ENCODE data around the gene TPCN2.

TPCN2 gene

GRCh38 chr11:69110451-69110850 lies 61.7 kb downstream of the TPCN2 start:
- no peak overlapping the region for H4K8ac ChIP-seq (ENCODE audit: low read depth, low read length)
- no peak overlapping the region for H4K12ac ChIP-seq (ENCODE audit: low read depth, low read length)
- no peak overlapping the region for H3K4me3 ChIP-seq (ENCODE audit: low read depth, low read length)
- peaks cover 6 to 8% of the 10 kb centered on the region in 2 experiments for H3K4me1 ChIP-seq (ENCODE audit: control insufficient read depth in 1 of 2, insufficient read depth in 2 of 2, low read length in 2 of 2)
- H3K27ac ChIP-seq (ENCODE audit: low read depth, low read length), result no peak overlapping the region
- H2BK120ac ChIP-seq (ENCODE audit: insufficient read depth, low read length, poor library complexity), result no peak overlapping the region
- H3K36me3 ChIP-seq (ENCODE audit: control insufficient read depth in 1 of 2, insufficient read depth in 2 of 2, low read length in 2 of 2), result no peaks in the 10 kb centered on the region
- H4K91ac ChIP-seq (ENCODE audit: low read depth, low read length), result no peak overlapping the region
- H3K18ac ChIP-seq (ENCODE audit: low read length), result no peak overlapping the region
- H3K14ac ChIP-seq (ENCODE audit: low read length), result no peak overlapping the region
- peaks cover 3% of the 10 kb centered on the region for H3K9me3 ChIP-seq (ENCODE audit: insufficient read depth, low read depth, low read length)
- no peak for DNase-seq
- no peak overlapping the region for H3K9ac ChIP-seq (ENCODE audit: low read length)
- no peak overlapping the region for H2AK5ac ChIP-seq (ENCODE audit: low read length)
- H3K79me1 ChIP-seq (ENCODE audit: low read length), result no peaks in the 10 kb centered on the region
- no peak overlapping the region for H3K23ac ChIP-seq (ENCODE audit: low read length)
- H3K79me2 ChIP-seq (ENCODE audit: control insufficient read depth, insufficient read depth, low read length, poor library complexity), result no peaks in the 10 kb centered on the region
- no peak overlapping the region for H2BK12ac ChIP-seq (ENCODE audit: low read length)
- no peak overlapping the region for H2BK5ac ChIP-seq (ENCODE audit: low read depth, low read length, poor library complexity)
- no peaks in the 10 kb centered on the region for H3K27me3 ChIP-seq (ENCODE audit: insufficient read depth, low read length)
- no peak overlapping the region for H3K4me2 ChIP-seq (ENCODE audit: low read length)
- 100% methylated on average over 6 of the region's 6 CpGs for WGBS (ENCODE audit: extremely low coverage, insufficient coverage, insufficient read length)
- H2AFZ ChIP-seq (ENCODE audit: insufficient read depth, low read length, poor library complexity), result no peak overlapping the region
- H3K4ac ChIP-seq (ENCODE audit: low read depth, low read length), result no peak overlapping the region

- Histone ChIP-seq H3K27me3 (ENCODE audit: insufficient read depth, low read length) (no peaks in the 10 kb centered on the region), H4K91ac (ENCODE audit: low read depth, low read length) (no peak overlapping the region), H4K8ac (ENCODE audit: low read depth, low read length) (no peak overlapping the region), H3K9ac (ENCODE audit: low read length) (no peak overlapping the region), H3K18ac (ENCODE audit: low read length) (no peak overlapping the region), H2BK12ac (ENCODE audit: low read length) (no peak overlapping the region), H2AK5ac (ENCODE audit: low read length) (no peak overlapping the region), H3K9me3 (ENCODE audit: insufficient read depth, low read depth, low read length) (peaks cover 3% of the 10 kb centered on the region), H3K23ac (ENCODE audit: low read length) (no peak overlapping the region), H2AFZ (ENCODE audit: insufficient read depth, low read length, poor library complexity) (no peak overlapping the region), H3K4me2 (ENCODE audit: low read length) (no peak overlapping the region), H3K36me3 (ENCODE audit: control insufficient read depth in 1 of 2, insufficient read depth in 2 of 2, low read length in 2 of 2) (no peaks in the 10 kb centered on the region), H2BK120ac (ENCODE audit: insufficient read depth, low read length, poor library complexity) (no peak overlapping the region), H3K79me2 (ENCODE audit: control insufficient read depth, insufficient read depth, low read length, poor library complexity) (no peaks in the 10 kb centered on the region), H4K12ac (ENCODE audit: low read depth, low read length) (no peak overlapping the region), H3K4me3 (ENCODE audit: low read depth, low read length) (no peak overlapping the region), H3K14ac (ENCODE audit: low read length) (no peak overlapping the region), H3K79me1 (ENCODE audit: low read length) (no peaks in the 10 kb centered on the region), H3K4ac (ENCODE audit: low read depth, low read length) (no peak overlapping the region), H3K4me1 (ENCODE audit: control insufficient read depth in 1 of 2, insufficient read depth in 2 of 2, low read length in 2 of 2) (peaks cover under 1 to 3% of the 10 kb centered on the region in 2 experiments), H3K27ac (ENCODE audit: low read depth, low read length) (no peak overlapping the region), H2BK5ac (ENCODE audit: low read depth, low read length, poor library complexity) (no peak overlapping the region)
- DNase-seq, result no peak
- WGBS (ENCODE audit: extremely low coverage, insufficient coverage, insufficient read length), result no CpG with 5 or more reads among the region's 20 CpGs
Observed at GRCh38 chr11:69111624-69112542, 63.2 kb downstream of the TPCN2 start.

- DNase-seq, result no peak
- Histone ChIP-seq H2BK120ac (ENCODE audit: insufficient read depth, low read length, poor library complexity) (no peak overlapping the region), H4K91ac (ENCODE audit: low read depth, low read length) (no peak overlapping the region), H2BK12ac (ENCODE audit: low read length) (no peak overlapping the region), H3K4me3 (ENCODE audit: low read depth, low read length) (no peak overlapping the region), H3K27ac (ENCODE audit: low read depth, low read length) (no peak overlapping the region), H3K9me3 (ENCODE audit: insufficient read depth, low read depth, low read length) (no peaks in the 10 kb centered on the region), H4K8ac (ENCODE audit: low read depth, low read length) (no peak overlapping the region), H3K27me3 (ENCODE audit: insufficient read depth, low read length) (no peaks in the 10 kb centered on the region), H3K36me3 (ENCODE audit: control insufficient read depth in 1 of 2, insufficient read depth in 2 of 2, low read length in 2 of 2) (no peaks in the 10 kb centered on the region), H3K18ac (ENCODE audit: low read length) (no peak overlapping the region), H3K4ac (ENCODE audit: low read depth, low read length) (no peak overlapping the region), H4K12ac (ENCODE audit: low read depth, low read length) (no peak overlapping the region), H2AK5ac (ENCODE audit: low read length) (no peak overlapping the region), H3K79me2 (ENCODE audit: control insufficient read depth, insufficient read depth, low read length, poor library complexity) (no peaks in the 10 kb centered on the region), H3K23ac (ENCODE audit: low read length) (no peak overlapping the region), H3K4me1 (ENCODE audit: control insufficient read depth in 1 of 2, insufficient read depth in 2 of 2, low read length in 2 of 2) (no peaks in the 10 kb centered on the region), H3K9ac (ENCODE audit: low read length) (no peak overlapping the region), H3K14ac (ENCODE audit: low read length) (no peak overlapping the region), H2BK5ac (ENCODE audit: low read depth, low read length, poor library complexity) (no peak overlapping the region), H2AFZ (ENCODE audit: insufficient read depth, low read length, poor library complexity) (no peak overlapping the region), H3K4me2 (ENCODE audit: low read length) (no peak overlapping the region), H3K79me1 (ENCODE audit: low read length) (no peaks in the 10 kb centered on the region)
- whole genome bisulfite sequencing (ENCODE audit: extremely low coverage, insufficient coverage, insufficient read length), result no CpG with 5 or more reads among the region's 10 CpGs
Observed at GRCh38 chr11:69113226-69113625, 64.5 kb downstream of the TPCN2 start.

- Histone ChIP-seq H2BK12ac (ENCODE audit: low read length) (no peak overlapping the region), H3K9ac (ENCODE audit: low read length) (no peak overlapping the region), H3K79me1 (ENCODE audit: low read length) (no peaks in the 10 kb centered on the region), H2BK120ac (ENCODE audit: insufficient read depth, low read length, poor library complexity) (no peak overlapping the region), H3K23ac (ENCODE audit: low read length) (no peak overlapping the region), H3K4me2 (ENCODE audit: low read length) (no peak overlapping the region), H3K27me3 (ENCODE audit: insufficient read depth, low read length) (no peaks in the 10 kb centered on the region), H3K18ac (ENCODE audit: low read length) (no peak overlapping the region), H4K12ac (ENCODE audit: low read depth, low read length) (no peak overlapping the region), H3K4me3 (ENCODE audit: low read depth, low read length) (no peak overlapping the region), H4K91ac (ENCODE audit: low read depth, low read length) (no peak overlapping the region), H3K36me3 (ENCODE audit: control insufficient read depth in 1 of 2, insufficient read depth in 2 of 2, low read length in 2 of 2) (no peaks in the 10 kb centered on the region), H3K9me3 (ENCODE audit: insufficient read depth, low read depth, low read length) (peaks cover under 1% of the 10 kb centered on the region), H3K79me2 (ENCODE audit: control insufficient read depth, insufficient read depth, low read length, poor library complexity) (no peaks in the 10 kb centered on the region), H4K8ac (ENCODE audit: low read depth, low read length) (no peak overlapping the region), H3K14ac (ENCODE audit: low read length) (no peak overlapping the region), H2BK5ac (ENCODE audit: low read depth, low read length, poor library complexity) (no peak overlapping the region), H3K4me1 (ENCODE audit: control insufficient read depth in 1 of 2, insufficient read depth in 2 of 2, low read length in 2 of 2) (no peaks in the 10 kb centered on the region), H2AFZ (ENCODE audit: insufficient read depth, low read length, poor library complexity) (no peak overlapping the region), H3K27ac (ENCODE audit: low read depth, low read length) (no peak overlapping the region), H3K4ac (ENCODE audit: low read depth, low read length) (no peak overlapping the region), H2AK5ac (ENCODE audit: low read length) (no peak overlapping the region)
- no CpG with 5 or more reads among the region's 22 CpGs for WGBS (ENCODE audit: extremely low coverage, insufficient coverage, insufficient read length)
- DNase-seq, result no peak
Observed at GRCh38 chr11:69113646-69114340, 65.1 kb downstream of the TPCN2 start.

All from trophoblast cell (in vitro differentiated cells and primary cell).